Thoracic aorta (tissue), 2 donors: ENCODE measurements around the gene KCNJ3. TPM values are rescaled to one million over a fixed set of nuclear protein-coding genes. Genes with fewer than 3 reads are reported as not detected.
A peak's percentile ranks its signal among the peaks of the same experiment; 100 is the strongest.

Experiments used
- ATAC-seq: fragments of 150-250 bp; one replicate; pipeline ENCODE4 v1.8.0; 2017; ENCODE audit warnings: low read depth; ENCODE audit not compliant: insufficient number of reproducible peaks, low FRiP score
- DNase-seq: peaks from one replicate; pipeline ENCODE4 v3.0.0-alpha.2; 2020; ENCODE audit warnings: low spot score
- H3K27ac ChIP-seq, 2 donors: fragments of 200-600 bp; sonication (generic); 1 replicate in 1 of 2; 2 replicates in 1 of 2; pipeline ENCODE4 v1.5.1; 2016; ENCODE audit warnings: mild to moderate bottlenecking in 2 of 2, moderate library complexity in 2 of 2
- H3K27me3 ChIP-seq: fragments of 200-600 bp; sonication (generic); replicated peaks from 2 replicates; pipeline ENCODE4 v1.6.0; 2016; ENCODE audit warnings: mild to moderate bottlenecking; ENCODE audit not compliant: insufficient read depth
- H3K36me3 ChIP-seq: fragments of 200-600 bp; sonication (generic); one replicate; pipeline ENCODE4 v1.5.1; 2016
- H3K4me1 ChIP-seq, 2 donors: fragments of 200-600 bp; sonication (generic); 1 replicate in 1 of 2; 2 replicates in 1 of 2; pipeline versions ENCODE4 v1.5.1 to v1.6.0; 2016; ENCODE audit warnings: low read depth in 2 of 2, mild to moderate bottlenecking in 1 of 2; ENCODE audit not compliant: control insufficient read depth in 1 of 2
- H3K4me3 ChIP-seq: fragments of 200-600 bp; sonication (generic); 2 replicates; pipeline ENCODE4 v1.5.1; 2016; ENCODE audit warnings: mild to moderate bottlenecking
- H3K9me3 ChIP-seq: fragments of 200-600 bp; sonication (generic); 2 replicates; pipeline ENCODE4 v1.5.1; 2016
- total RNA-seq, 2 donors: library from RNA; depleted of rRNA; stranded (reverse); fragments of >200 nt; gene quantifications; one replicate each; pipeline versions ENCODE4 v1.1.0 to v1.2.3, GENCODE V29; 2016
- TF ChIP-seq, protein P1 (sequence below): fragments of 200-600 bp; sonication (generic); IDR thresholded peaks from one replicate; pipeline ENCODE4 v1.5.1; 2019; ENCODE audit warnings: antibody characterized with exemption

Gene KCNJ3, protein sequence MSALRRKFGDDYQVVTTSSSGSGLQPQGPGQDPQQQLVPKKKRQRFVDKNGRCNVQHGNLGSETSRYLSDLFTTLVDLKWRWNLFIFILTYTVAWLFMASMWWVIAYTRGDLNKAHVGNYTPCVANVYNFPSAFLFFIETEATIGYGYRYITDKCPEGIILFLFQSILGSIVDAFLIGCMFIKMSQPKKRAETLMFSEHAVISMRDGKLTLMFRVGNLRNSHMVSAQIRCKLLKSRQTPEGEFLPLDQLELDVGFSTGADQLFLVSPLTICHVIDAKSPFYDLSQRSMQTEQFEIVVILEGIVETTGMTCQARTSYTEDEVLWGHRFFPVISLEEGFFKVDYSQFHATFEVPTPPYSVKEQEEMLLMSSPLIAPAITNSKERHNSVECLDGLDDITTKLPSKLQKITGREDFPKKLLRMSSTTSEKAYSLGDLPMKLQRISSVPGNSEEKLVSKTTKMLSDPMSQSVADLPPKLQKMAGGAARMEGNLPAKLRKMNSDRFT
- total RNA-seq: 1 to 10 TPM; 1.6 to 2.8 TPM

DNA sequence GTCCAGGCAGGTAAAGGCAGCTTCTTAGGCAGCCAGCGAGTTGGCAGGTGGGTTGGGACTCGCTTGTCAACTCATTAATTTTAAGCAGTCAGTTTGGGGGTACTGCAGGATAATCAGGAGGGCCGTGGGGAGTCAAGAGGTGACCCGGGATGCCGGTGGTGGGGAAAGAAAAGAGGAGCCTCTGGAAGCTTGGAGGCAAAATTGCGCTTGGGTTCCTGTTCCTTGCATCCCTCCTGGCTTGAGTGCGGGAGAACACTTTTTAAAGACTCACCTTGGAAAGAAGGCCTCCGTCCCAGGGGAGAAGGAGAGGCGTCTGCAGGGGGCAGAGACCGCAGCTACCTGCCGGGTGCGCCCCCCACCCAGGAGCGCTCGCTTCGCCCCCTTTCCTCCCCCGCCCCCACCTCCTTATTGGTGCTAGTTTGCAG, at the start of gene KCNJ3:
Gene KCNJ3 (plus strand): TSS at position 400 of the 425 bp plus-strand sequence. CDS start 81 bp downstream, outside the sequence.
- H3K27ac ChIP-seq: peak within 1 kb of the TSS; percentile 12 to 44

DNA sequence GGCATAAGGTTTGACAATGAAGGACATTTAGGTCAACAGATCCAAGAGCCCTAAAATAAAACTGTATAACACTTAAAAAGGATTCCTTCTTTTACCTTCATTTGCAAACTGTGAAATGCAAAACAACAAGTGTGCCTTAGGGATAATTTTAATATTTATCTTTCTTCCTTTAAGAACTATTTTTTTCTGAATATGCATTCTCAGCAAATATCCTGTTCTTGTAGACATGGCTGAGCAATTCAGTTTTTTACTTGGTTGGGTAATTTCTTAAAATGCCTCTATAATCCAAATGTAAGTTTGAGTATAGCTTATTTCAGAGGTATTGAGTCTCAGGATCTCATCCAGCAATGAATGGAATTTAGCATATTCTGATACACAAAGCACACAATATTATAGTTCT, 43.0 kb upstream of the KCNJ3 start:
- ATAC-seq (no peak), DNase-seq (no peak)
- H3K36me3 ChIP-seq: no peaks in the 10 kb centered on the region
- TF ChIP-seq, protein P1, sequence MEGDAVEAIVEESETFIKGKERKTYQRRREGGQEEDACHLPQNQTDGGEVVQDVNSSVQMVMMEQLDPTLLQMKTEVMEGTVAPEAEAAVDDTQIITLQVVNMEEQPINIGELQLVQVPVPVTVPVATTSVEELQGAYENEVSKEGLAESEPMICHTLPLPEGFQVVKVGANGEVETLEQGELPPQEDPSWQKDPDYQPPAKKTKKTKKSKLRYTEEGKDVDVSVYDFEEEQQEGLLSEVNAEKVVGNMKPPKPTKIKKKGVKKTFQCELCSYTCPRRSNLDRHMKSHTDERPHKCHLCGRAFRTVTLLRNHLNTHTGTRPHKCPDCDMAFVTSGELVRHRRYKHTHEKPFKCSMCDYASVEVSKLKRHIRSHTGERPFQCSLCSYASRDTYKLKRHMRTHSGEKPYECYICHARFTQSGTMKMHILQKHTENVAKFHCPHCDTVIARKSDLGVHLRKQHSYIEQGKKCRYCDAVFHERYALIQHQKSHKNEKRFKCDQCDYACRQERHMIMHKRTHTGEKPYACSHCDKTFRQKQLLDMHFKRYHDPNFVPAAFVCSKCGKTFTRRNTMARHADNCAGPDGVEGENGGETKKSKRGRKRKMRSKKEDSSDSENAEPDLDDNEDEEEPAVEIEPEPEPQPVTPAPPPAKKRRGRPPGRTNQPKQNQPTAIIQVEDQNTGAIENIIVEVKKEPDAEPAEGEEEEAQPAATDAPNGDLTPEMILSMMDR: no peak
- H3K4me3 ChIP-seq: no peak overlapping the region
- H3K4me1 ChIP-seq: no peaks in the 10 kb centered on the region
- H3K27me3 ChIP-seq: no peaks in the 10 kb centered on the region
- no peaks in the 10 kb centered on the region for H3K9me3 ChIP-seq
- no peak overlapping the region for H3K27ac ChIP-seq

More for the DNA sequence above, at the start of gene KCNJ3:
- TF ChIP-seq, protein P1: no peak
- no peak for ATAC-seq
- no peak for DNase-seq
- Histone ChIP-seq H3K9me3 (no peaks in the 10 kb centered on the region), H3K4me3 (peak within 1 kb of the TSS; percentile 72), H3K36me3 (no peaks in the 10 kb centered on the region), H3K4me1 (peaks cover 0 to 38% of the 10 kb centered on the region in 2 donors), H3K27me3 (no peaks in the 10 kb centered on the region)

DNA sequence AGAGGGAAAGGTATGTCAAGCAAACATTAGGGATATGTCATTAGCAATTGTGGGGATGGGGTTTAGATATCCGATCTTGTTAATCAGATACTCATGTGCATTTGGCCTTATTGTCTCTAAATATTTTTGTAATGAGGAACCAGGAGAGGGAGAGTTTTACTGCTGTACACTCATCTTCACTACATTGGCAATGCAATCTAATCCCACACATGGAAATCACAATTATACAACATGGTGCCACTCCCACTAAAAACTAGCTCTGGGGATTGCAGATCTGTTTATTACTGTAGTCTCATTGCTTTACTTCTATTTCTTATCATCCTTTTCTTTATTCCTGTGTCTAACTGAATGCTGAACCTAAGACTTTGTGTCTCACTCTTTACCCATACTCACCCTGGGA, 39.6 kb upstream of the KCNJ3 start:
- ATAC-seq: no peak

DNA sequence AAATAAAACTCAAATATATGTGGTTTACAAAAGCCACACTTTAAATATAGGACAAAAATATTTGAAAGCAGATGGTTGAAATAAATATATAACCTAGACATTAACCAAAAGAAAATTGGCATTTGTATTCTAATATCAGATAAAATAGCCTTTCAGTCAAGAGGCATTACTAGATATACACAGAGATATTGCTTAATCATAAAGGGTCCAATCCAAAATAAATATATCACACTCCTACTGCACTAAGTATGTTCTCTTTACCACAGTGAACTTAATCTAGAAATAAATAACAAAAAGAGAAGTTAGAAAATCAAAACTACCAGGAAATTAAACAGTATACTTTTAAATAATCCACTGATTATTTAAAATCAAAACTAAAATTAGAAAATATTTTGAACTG, 34.2 kb upstream of the KCNJ3 start:
- Histone ChIP-seq H3K27me3 (no peaks in the 10 kb centered on the region), H3K4me3 (no peak overlapping the region), H3K4me1 (no peaks in the 10 kb centered on the region), H3K9me3 (no peaks in the 10 kb centered on the region), H3K27ac (no peak overlapping the region), H3K36me3 (no peaks in the 10 kb centered on the region)
- ATAC-seq (no peak), DNase-seq (no peak)
- TF ChIP-seq, protein P1: no peak

More for the DNA sequence above, 39.6 kb upstream of the KCNJ3 start:
- no peak overlapping the region for H3K27ac ChIP-seq
- H3K27me3 ChIP-seq: no peaks in the 10 kb centered on the region
- TF ChIP-seq, protein P1: no peak
- DNase-seq: no peak
- H3K4me3 ChIP-seq: no peak overlapping the region
- H3K36me3 ChIP-seq: no peaks in the 10 kb centered on the region
- no peaks in the 10 kb centered on the region for H3K4me1 ChIP-seq
- H3K9me3 ChIP-seq: no peaks in the 10 kb centered on the region

DNA sequence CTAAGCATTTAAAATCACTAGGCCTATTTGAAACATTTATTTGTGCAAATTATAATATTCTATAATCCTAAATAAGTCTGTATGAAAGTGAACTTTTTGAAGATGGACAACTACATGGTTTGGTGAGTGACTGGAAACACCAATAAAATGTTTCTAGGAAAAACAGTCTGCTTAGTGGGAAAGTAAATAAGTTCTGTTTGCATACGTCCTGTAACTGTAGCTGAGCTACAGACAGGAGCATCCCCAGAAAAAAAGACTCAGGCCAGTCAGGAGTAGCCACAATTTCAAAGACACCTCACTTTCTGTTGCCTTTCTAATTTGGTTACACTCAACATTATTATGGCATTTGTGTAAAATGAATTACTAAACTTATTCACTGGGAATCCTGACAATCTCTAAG, 28.4 kb upstream of the KCNJ3 start:
- ATAC-seq (no peak), DNase-seq (no peak)
- Histone ChIP-seq H3K27ac (no peak overlapping the region), H3K36me3 (no peaks in the 10 kb centered on the region), H3K4me1 (no peaks in the 10 kb centered on the region), H3K27me3 (no peaks in the 10 kb centered on the region), H3K4me3 (no peak overlapping the region), H3K9me3 (no peaks in the 10 kb centered on the region)
- TF ChIP-seq, protein P1: no peak
